Keratinocyte (primary cell): ENCODE results near the gene PCCA. TPM values are rescaled to one million over a fixed set of nuclear protein-coding genes. Genes with fewer than 3 reads are reported as not detected.

Experiments
- DNase-seq: peaks from one replicate; pipeline ENCODE4 v3.0.0-alpha.2; 2011; ENCODE audit warnings: low read depth, missing footprints, low spot score
- FAIRE-seq: peaks from 2 replicates; lab custom pipeline; 2011; peaks lifted over from hg19 to GRCh38; lab: Jason Lieb, UNC
- H2AFZ ChIP-seq: 2 replicates; pipeline ENCODE4 v1.6.0; 2012; ENCODE audit warnings: low read length, control low read depth, inconsistent platforms; ENCODE audit not compliant: control insufficient read depth
- H3K27ac ChIP-seq: 2 replicates; pipeline ENCODE4 v1.5.1; 2011; ENCODE audit warnings: low read length; ENCODE audit not compliant: control insufficient read depth, insufficient read depth
- H3K27me3 ChIP-seq: 3 replicates; pipeline ENCODE4 v1.6.0; 2011; ENCODE audit warnings: low read length; ENCODE audit not compliant: control insufficient read depth, insufficient read depth; ENCODE audit errors: extremely low read depth
- H3K36me3 ChIP-seq, 2 experiments: 2 replicates in 1 of 2; 3 replicates in 1 of 2; pipeline ENCODE4 v1.5.1; 2011; ENCODE audit warnings: low read length in 2 of 2, mild to moderate bottlenecking in 1 of 2; ENCODE audit not compliant: control insufficient read depth in 2 of 2, insufficient read depth in 2 of 2; ENCODE audit errors: extremely low read depth in 1 of 2
- H3K4me1 ChIP-seq: 3 replicates; pipeline ENCODE4 v1.5.1; 2011; ENCODE audit warnings: low read length; ENCODE audit not compliant: control insufficient read depth, insufficient read depth; ENCODE audit errors: extremely low read depth
- H3K4me2 ChIP-seq: 3 replicates; pipeline ENCODE4 v1.6.0; 2011; ENCODE audit warnings: low read depth, low read length; ENCODE audit not compliant: control insufficient read depth, insufficient read depth; ENCODE audit errors: extremely low read depth
- H3K4me3 ChIP-seq, 3 experiments: fragments of 200-600 bp in 1 of 3; sonication (generic) in 1 of 3; 2 replicates in 2 of 3; 3 replicates in 1 of 3; pipeline ENCODE4 v1.5.1; 2011 to 2016; ENCODE audit warnings: low read length in 3 of 3, mild to moderate bottlenecking in 3 of 3, control low read depth in 2 of 3, inconsistent platforms in 1 of 3, low read depth in 1 of 3, mixed read lengths in 1 of 3, mixed run types in 1 of 3, moderate library complexity in 1 of 3; ENCODE audit not compliant: control insufficient read depth in 2 of 3, insufficient read depth in 2 of 3; ENCODE audit errors: extremely low read depth in 1 of 3
- H3K79me2 ChIP-seq: 2 replicates; pipeline ENCODE4 v1.6.0; 2012; ENCODE audit warnings: low read length; ENCODE audit not compliant: control insufficient read depth, insufficient read depth
- H3K9ac ChIP-seq: 3 replicates; pipeline ENCODE4 v1.6.0; 2011; ENCODE audit warnings: low read length; ENCODE audit not compliant: control insufficient read depth, insufficient read depth; ENCODE audit errors: extremely low read depth
- H3K9me1 ChIP-seq: 3 replicates; pipeline ENCODE4 v1.6.0; 2011; ENCODE audit warnings: low read length; ENCODE audit not compliant: control insufficient read depth, insufficient read depth; ENCODE audit errors: extremely low read depth
- H3K9me3 ChIP-seq: 2 replicates; pipeline ENCODE4 v1.5.1; 2012; ENCODE audit warnings: low read depth, low read length; ENCODE audit not compliant: control insufficient read depth
- H4K20me1 ChIP-seq: 3 replicates; pipeline ENCODE4 v1.6.0; 2011; ENCODE audit warnings: low read length; ENCODE audit not compliant: control insufficient read depth, insufficient read depth; ENCODE audit errors: extremely low read depth
- EZH2 ChIP-seq: IDR thresholded peaks from one replicate; pipeline ENCODE4 v1.6.1; 2012; ENCODE audit warnings: inconsistent platforms, mild to moderate bottlenecking, low read length, moderate library complexity
- dilution Hi-C: fragments of 300-500 bp; cut with MboI; formaldehyde crosslinking; loops from one replicate; pipeline ENCODE4 v1.7.0; 2020; ENCODE audit warnings: low sequenced_read_pairs; ENCODE audit not compliant: extremely low pct_ligation_motif_present
- polyA plus RNA-seq, 5 experiments: library from polyadenylated mRNA; depleted of rRNA in 3 of 5; stranded (reverse) in 3 of 5; stranded (forward) in 1 of 5; unstranded in 1 of 5; fragments of >200 nt; gene quantifications; 1 replicate in 1 of 5; 2 replicates in 3 of 5; 3 replicates in 1 of 5; pipeline versions ENCODE4 v1.2.1 to v1.2.3, GENCODE V29; 2011 to 2012; ENCODE audit warnings: missing spikeins in 2 of 5, low read depth in 1 of 5, low replicate concordance in 1 of 5
- TF ChIP-seq, protein P1 (sequence below), 3 experiments: IDR thresholded peaks in 1 of 3; conservative IDR thresholded peaks in 1 of 3; optimal IDR thresholded peaks in 1 of 3; 2 replicates in 2 of 3; 3 replicates in 1 of 3; pipeline versions ENCODE3 to v1.5.1; 2011; ENCODE audit warnings: low read length in 3 of 3, mild to moderate bottlenecking in 3 of 3, moderate library complexity in 2 of 3, control low read depth in 1 of 3, inconsistent platforms in 1 of 3; ENCODE audit not compliant: insufficient read depth in 2 of 3; ENCODE audit errors: extremely low read depth in 1 of 3

PCCA gene
- polyA plus RNA-seq, 1 donor (not counting 4 experiments of a cell fraction or from before 2014, with no cell fraction given) = 8.1 TPM

DNA sequence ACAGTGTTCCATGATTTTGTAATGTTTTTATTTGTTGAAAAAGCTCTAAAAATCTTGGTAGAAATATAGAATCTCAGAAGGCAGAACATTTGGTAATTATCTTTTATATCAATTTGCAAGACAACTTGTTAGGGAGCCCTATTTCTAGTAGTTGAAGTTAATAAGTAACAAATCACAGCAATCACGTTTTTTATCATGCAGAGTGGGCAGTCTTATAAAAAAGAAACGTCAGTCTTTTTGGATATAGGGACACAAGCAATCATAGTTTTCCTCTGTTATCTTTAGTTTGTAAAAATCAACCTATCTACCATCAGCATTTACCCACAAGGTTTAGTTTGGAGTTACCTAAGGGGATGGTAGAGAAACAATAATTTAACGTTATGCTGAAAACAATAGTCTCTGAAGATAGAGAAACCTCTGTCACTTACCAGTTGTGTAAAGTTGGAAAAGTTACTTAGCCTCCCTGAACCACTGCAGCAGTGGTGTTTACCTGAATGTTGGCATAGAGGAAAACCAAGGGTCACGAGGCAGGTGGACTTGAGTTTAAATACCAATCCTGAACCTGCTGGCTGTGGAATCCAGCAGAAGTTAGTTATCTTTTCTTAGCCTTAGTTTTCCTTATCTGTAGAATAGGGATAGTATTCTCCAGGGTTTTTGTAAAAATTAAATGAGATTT, 306.9 kb downstream of the PCCA start:
- Histone ChIP-seq H3K9ac (no peak overlapping the region), H3K27ac (no peak overlapping the region), H3K4me3 (no peak overlapping the region), H2AFZ (no peak overlapping the region), H3K9me1 (no peaks in the 10 kb centered on the region), H3K36me3 (no peaks in the 10 kb centered on the region), H3K9me3 (no peaks in the 10 kb centered on the region), H3K4me2 (no peak overlapping the region), H3K27me3 (no peaks in the 10 kb centered on the region), H3K79me2 (no peaks in the 10 kb centered on the region), H4K20me1 (no peaks in the 10 kb centered on the region), H3K4me1 (peaks cover 16% of the 10 kb centered on the region)
- DNase-seq = no peak
- dilution Hi-C loops = loop anchor here (10.0 kb wide), 1 partner anchor 61 kb away; no protein-coding TSS in a partner anchor
- FAIRE-seq = no peak
- no peak for TF ChIP-seq EZH2

DNA sequence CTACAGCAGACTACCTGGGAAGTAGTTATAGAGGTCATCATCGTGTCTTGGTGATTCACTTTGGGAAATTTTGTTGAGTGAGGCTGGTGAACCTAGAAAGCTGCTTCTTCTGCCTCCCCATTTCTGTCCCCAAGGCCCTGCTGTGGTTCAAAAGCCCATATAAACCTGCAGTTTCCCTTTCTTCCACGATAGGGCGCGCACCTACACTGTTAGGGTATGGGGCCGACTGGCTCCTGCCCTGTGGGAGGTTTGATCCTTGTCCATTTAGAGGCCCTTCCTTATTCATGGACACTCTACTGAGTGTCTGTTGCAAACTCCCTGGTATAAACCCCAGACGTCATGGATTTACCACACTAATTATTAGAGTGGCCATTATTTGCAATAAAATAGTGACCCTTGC, 307.9 kb downstream of the PCCA start:
- dilution Hi-C loops = loop anchor here (10.0 kb wide), 1 partner anchor 62 kb away; no protein-coding TSS in a partner anchor
- Histone ChIP-seq H3K9me3 (no peaks in the 10 kb centered on the region), H3K4me2 (no peak overlapping the region), H3K36me3 (no peaks in the 10 kb centered on the region), H3K9ac (no peak overlapping the region), H4K20me1 (no peaks in the 10 kb centered on the region), H3K9me1 (no peaks in the 10 kb centered on the region), H3K27ac (no peak overlapping the region), H3K79me2 (no peaks in the 10 kb centered on the region), H3K4me3 (no peak overlapping the region), H3K4me1 (peaks cover 16% of the 10 kb centered on the region), H2AFZ (no peak overlapping the region), H3K27me3 (no peaks in the 10 kb centered on the region)
- no peak for TF ChIP-seq EZH2
- FAIRE-seq = no peak
- DNase-seq = no peak

DNA sequence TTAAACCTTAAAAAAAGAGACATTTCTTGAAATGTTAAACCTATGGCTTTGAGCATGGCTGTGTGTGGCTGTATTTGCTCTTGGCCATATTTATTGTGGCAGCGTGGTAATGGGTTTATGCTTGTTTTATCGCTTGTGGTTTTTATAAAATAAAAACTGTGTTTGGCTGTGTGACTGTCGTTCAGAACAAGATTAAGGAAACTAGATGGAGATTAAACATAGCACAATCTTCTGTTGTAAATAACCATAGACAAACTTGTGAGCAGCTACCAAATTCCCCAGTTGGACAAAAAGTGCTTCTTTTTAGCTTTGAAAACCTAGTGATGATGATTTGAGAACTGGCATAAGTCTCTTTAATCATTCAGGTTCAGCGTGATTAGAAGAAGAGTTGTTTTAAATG, 308.7 kb downstream of the PCCA start:
- Histone ChIP-seq H3K27me3 (no peaks in the 10 kb centered on the region), H3K27ac (no peak overlapping the region), H3K9ac (no peak overlapping the region), H3K9me3 (no peaks in the 10 kb centered on the region), H4K20me1 (no peaks in the 10 kb centered on the region), H3K4me3 (no peak overlapping the region), H2AFZ (no peak overlapping the region), H3K4me2 (no peak overlapping the region), H3K79me2 (no peaks in the 10 kb centered on the region), H3K9me1 (no peaks in the 10 kb centered on the region), H3K4me1 (peaks cover 8% of the 10 kb centered on the region), H3K36me3 (no peaks in the 10 kb centered on the region)
- DNase-seq = no peak
- dilution Hi-C loops = loop anchor here (10.0 kb wide), 1 partner anchor 63 kb away; no protein-coding TSS in a partner anchor
- FAIRE-seq = no peak
- TF ChIP-seq EZH2 = no peak
- TF ChIP-seq, protein P1, sequence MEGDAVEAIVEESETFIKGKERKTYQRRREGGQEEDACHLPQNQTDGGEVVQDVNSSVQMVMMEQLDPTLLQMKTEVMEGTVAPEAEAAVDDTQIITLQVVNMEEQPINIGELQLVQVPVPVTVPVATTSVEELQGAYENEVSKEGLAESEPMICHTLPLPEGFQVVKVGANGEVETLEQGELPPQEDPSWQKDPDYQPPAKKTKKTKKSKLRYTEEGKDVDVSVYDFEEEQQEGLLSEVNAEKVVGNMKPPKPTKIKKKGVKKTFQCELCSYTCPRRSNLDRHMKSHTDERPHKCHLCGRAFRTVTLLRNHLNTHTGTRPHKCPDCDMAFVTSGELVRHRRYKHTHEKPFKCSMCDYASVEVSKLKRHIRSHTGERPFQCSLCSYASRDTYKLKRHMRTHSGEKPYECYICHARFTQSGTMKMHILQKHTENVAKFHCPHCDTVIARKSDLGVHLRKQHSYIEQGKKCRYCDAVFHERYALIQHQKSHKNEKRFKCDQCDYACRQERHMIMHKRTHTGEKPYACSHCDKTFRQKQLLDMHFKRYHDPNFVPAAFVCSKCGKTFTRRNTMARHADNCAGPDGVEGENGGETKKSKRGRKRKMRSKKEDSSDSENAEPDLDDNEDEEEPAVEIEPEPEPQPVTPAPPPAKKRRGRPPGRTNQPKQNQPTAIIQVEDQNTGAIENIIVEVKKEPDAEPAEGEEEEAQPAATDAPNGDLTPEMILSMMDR (optimal IDR thresholded peaks at IDR 0.05 in 1 of 3, IDR thresholded peaks at IDR 0.05 in 1 of 3, conservative IDR thresholded peaks at IDR 0.05 in 1 of 3; ENCODE audit: extremely low read depth in 1 of 3, insufficient read depth in 2 of 3, low read length in 3 of 3) = no peak
